ENCODE measurements around the gene GNAS. TPM values are rescaled to one million over a fixed set of nuclear protein-coding genes. Genes with fewer than 3 reads are reported as not detected.

The GNAS gene
- total and polyA plus RNA-seq, 10 of the 15 experiments (the other 5 are each of a cell fraction or from before 2014, with no cell fraction given): 209 to 950 (median 394) TPM

GRCh38 chr20:58807801-58808200 is 44.7 kb upstream of the GNAS start (continued):
- TF ChIP-seq ZBTB33 (IDR thresholded peaks at IDR 0.05): no peak
- TF ChIP-seq RAD21 (IDR thresholded peaks at IDR 0.05; ENCODE audit: insufficient read depth, low read depth, low read length): no peak
- TF ChIP-seq ZBTB11 (CRISPR knock-in tag; IDR thresholded peaks at IDR 0.05): no peak
- TF ChIP-seq STAT3 (IDR thresholded peaks at IDR 0.05; ENCODE audit: low read depth, low read length): no peak
- TF ChIP-seq BCL11A (IDR thresholded peaks at IDR 0.05; ENCODE audit: low read depth, low read length): no peak
- TF ChIP-seq KLF5 (IDR thresholded peaks at IDR 0.05; ENCODE audit: partially characterized antibody): no peak
- no peak for TF ChIP-seq CHD2 (IDR thresholded peaks at IDR 0.05; ENCODE audit: borderline replicate concordance, low read depth, low read length)
- no peak for TF ChIP-seq CREM (IDR thresholded peaks at IDR 0.05; ENCODE audit: low read depth)
- no peak for TF ChIP-seq CUX1 (IDR thresholded peaks at IDR 0.05; ENCODE audit: insufficient replicate concordance, low read depth, low read length)
- TF ChIP-seq HSF1 (IDR thresholded peaks at IDR 0.05; ENCODE audit: low read depth, low read length): no peak
